Uterus (tissue), 2 donors: Measurements from ENCODE around the gene TMPRSS6.

ENCODE experiments used
- CTCF ChIP-seq, 4 experiments: fragments of 200-600 bp in 2 of 4; fragments of 450-650 bp in 2 of 4; sonication (generic) in 2 of 4; IDR thresholded peaks; one replicate each; pipeline ENCODE4 v1.5.1; 2016 to 2019; ENCODE audit warnings: antibody characterized with exemption in 4 of 4, mild to moderate bottlenecking in 2 of 4, moderate library complexity in 1 of 4
- POLR2A ChIP-seq, 2 donors: fragments of 450-650 bp; IDR thresholded peaks; one replicate each; pipeline ENCODE4 v1.6.1; 2016; ENCODE audit warnings: antibody characterized with exemption in 2 of 2, mild to moderate bottlenecking in 1 of 2, moderate library complexity in 1 of 2

GRCh38 chr22:37157516-37158285 is 48.2 kb upstream of the TMPRSS6 start:
- no peak for TF ChIP-seq CTCF (IDR thresholded peaks at IDR 0.05)
- no peak for TF ChIP-seq POLR2A (IDR thresholded peaks at IDR 0.05)
